ENCODE results near the gene ACVR1B.

GRCh38 chr12:51954561-51955361 is 3.3 kb downstream of the ACVR1B start:
- TF ChIP-seq POLR2A (IDR thresholded peaks at IDR 0.05): no peak
- TF ChIP-seq CTCF (IDR thresholded peaks at IDR 0.05): no peak

Measured in heart left ventricle (tissue), 13 donors.